Upper lobe of right lung (tissue), 1 donor: ENCODE measurements around the gene EML5. TPM values are rescaled to one million over a fixed set of nuclear protein-coding genes. Genes with fewer than 3 reads are reported as not detected.

ENCODE experiments used
- ATAC-seq: fragments of 200-7000 bp; cut with Tn5 transposase; one replicate; pipeline ENCODE4 v1.9.1; 2020; ENCODE audit warnings: mild to moderate bottlenecking, moderate library complexity
- DNase-seq: peaks from one replicate; pipeline ENCODE4 v3.0.0-alpha.2; 2020
- H3K27ac ChIP-seq: fragments of 200-600 bp; one replicate; pipeline ENCODE4 v1.8.0; 2022
- H3K27me3 ChIP-seq: fragments of 200-600 bp; one replicate; pipeline ENCODE4 v1.8.0; 2022; ENCODE audit warnings: mild to moderate bottlenecking
- H3K36me3 ChIP-seq: fragments of 200-600 bp; one replicate; pipeline ENCODE4 v1.8.0; 2022
- H3K4me1 ChIP-seq: fragments of 200-600 bp; one replicate; pipeline ENCODE4 v1.8.0; 2022
- H3K4me3 ChIP-seq: fragments of 200-600 bp; one replicate; pipeline ENCODE4 v1.8.0; 2022; ENCODE audit warnings: mild to moderate bottlenecking
- H3K9me3 ChIP-seq: fragments of 200-600 bp; one replicate; pipeline ENCODE4 v1.8.0; 2022
- intact Hi-C: fragments of 100-400 bp; cut with DNase I; formaldehyde crosslinking; loops from one replicate; pipeline ENCODE4 v1.11.0; 2022
- total RNA-seq: library from RNA; stranded (reverse); fragmentation: NEBNext Ultra II Directional; extraction: Animal tissue kit (Norgen Biotek cat#: 25700); gene quantifications from one replicate; pipeline ENCODE4 v1.2.1, GENCODE V29; 2021
- TF ChIP-seq, protein P1 (sequence below): fragments of 200-600 bp; IDR thresholded peaks from one replicate; pipeline ENCODE4 v1.8.0; 2022; ENCODE audit warnings: antibody characterized with exemption
- donor health status: DM: no; HTN: yes; CAD: no; lungs with severe emphysema.

EML5 gene
- total RNA-seq, 1 donor from 2014 or later: 2.3 TPM

DNA sequence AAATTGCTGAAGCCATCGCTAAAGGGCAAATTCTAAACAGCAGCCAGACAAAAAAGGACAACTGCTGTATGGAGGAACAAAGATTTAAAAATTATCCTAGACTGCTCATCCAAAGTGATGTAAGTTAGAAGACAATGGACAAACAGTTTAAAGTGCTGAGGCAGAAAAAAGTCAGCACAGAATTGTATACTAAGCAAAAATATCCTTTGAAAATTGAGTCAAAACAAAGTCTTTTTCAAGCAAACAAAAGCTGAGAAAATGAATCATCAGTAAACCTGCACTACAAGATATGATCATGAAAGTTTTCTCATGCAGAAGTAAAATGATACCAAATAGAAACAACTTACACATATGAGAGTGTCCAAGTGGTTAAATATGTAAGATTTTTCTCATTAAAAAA is 43.6 kb downstream of the EML5 start:
- no peak for DNase-seq
- H3K9me3 ChIP-seq: no peaks in the 10 kb centered on the region
- intact Hi-C loops: no loop called here
- H3K36me3 ChIP-seq: no peaks in the 10 kb centered on the region
- H3K4me3 ChIP-seq: no peak overlapping the region
- TF ChIP-seq, protein P1, sequence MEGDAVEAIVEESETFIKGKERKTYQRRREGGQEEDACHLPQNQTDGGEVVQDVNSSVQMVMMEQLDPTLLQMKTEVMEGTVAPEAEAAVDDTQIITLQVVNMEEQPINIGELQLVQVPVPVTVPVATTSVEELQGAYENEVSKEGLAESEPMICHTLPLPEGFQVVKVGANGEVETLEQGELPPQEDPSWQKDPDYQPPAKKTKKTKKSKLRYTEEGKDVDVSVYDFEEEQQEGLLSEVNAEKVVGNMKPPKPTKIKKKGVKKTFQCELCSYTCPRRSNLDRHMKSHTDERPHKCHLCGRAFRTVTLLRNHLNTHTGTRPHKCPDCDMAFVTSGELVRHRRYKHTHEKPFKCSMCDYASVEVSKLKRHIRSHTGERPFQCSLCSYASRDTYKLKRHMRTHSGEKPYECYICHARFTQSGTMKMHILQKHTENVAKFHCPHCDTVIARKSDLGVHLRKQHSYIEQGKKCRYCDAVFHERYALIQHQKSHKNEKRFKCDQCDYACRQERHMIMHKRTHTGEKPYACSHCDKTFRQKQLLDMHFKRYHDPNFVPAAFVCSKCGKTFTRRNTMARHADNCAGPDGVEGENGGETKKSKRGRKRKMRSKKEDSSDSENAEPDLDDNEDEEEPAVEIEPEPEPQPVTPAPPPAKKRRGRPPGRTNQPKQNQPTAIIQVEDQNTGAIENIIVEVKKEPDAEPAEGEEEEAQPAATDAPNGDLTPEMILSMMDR: no peak
- ATAC-seq: no peak
- no peaks in the 10 kb centered on the region for H3K4me1 ChIP-seq
- no peak overlapping the region for H3K27ac ChIP-seq
- no peaks in the 10 kb centered on the region for H3K27me3 ChIP-seq

DNA sequence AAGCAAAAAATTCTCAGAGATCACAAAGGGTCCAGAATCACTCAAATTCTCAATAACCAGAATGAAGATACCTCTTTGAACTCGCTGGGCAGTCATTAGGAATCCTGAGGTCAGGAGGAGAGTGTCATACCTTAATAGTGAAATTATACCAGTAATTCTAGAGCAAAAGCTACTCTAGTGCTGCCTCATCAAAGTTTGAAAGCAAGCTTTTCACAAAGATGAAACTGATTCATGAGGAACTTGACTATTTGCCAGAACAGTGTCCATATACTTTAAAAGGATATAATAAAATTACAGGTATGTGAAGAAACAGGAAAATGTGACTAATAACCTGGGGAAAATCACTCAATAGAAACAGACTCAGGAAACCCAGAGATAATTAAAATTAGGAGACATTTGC is 44.5 kb downstream of the EML5 start:
- DNase-seq: no peak
- no peak for ATAC-seq
- TF ChIP-seq, protein P1: no peak
- intact Hi-C loops: no loop called here
- H3K27ac ChIP-seq: no peak overlapping the region
- H3K9me3 ChIP-seq: no peaks in the 10 kb centered on the region
- H3K4me3 ChIP-seq: no peak overlapping the region
- no peaks in the 10 kb centered on the region for H3K4me1 ChIP-seq
- H3K27me3 ChIP-seq: no peaks in the 10 kb centered on the region
- H3K36me3 ChIP-seq: no peaks in the 10 kb centered on the region

DNA sequence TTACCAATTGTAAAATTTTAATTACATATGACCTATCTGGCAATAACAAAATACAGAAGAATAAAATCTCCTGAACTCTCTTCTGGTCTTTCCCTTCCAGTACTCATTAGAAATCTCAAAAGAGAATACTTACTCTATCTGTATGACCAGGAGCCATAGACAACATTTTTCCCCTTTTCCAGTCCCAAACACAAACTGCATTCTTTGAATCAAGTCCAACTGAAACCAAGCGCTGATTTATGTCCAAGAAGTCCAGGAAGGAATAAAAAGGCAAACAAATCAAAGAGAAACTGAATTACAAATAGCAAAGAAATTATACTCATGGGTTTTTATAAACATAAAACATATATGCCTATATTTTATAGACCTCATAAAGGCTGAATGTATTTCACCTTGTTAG is 46.7 kb downstream of the EML5 start:
- ATAC-seq: no peak
- DNase-seq: no peak
- TF ChIP-seq, protein P1: no peak

DNA sequence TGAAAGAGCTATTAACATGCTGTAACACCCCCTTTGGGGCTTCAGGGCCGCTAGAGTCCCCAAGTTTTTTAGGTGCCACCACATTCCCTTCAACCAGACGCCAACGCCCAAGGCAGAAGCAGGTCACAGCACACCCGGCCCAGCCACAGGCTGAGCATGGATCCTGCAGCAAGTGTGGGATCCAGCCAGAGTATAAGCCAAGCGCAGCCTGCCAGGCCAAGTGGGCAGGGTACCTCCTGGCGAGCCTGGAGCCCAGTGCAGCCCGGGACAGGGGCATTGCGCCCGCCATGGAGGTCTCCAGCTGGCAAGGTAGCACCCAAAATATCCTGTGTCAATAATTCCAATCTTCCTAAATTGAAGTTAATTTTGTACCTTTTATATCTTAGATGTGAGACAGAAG is 55.5 kb downstream of the EML5 start:
- Histone ChIP-seq H3K9me3 (no peaks in the 10 kb centered on the region), H3K4me3 (no peak overlapping the region), H3K4me1 (no peaks in the 10 kb centered on the region), H3K27me3 (no peaks in the 10 kb centered on the region), H3K36me3 (no peaks in the 10 kb centered on the region), H3K27ac (no peak overlapping the region)
- intact Hi-C loops: no loop called here
- TF ChIP-seq, protein P1: no peak
- DNase-seq (no peak), ATAC-seq (no peak)

More for the DNA sequence above, 46.7 kb downstream of the EML5 start:
- no peaks in the 10 kb centered on the region for H3K27me3 ChIP-seq
- no peaks in the 10 kb centered on the region for H3K4me1 ChIP-seq
- H3K36me3 ChIP-seq: no peaks in the 10 kb centered on the region
- intact Hi-C loops: no loop called here
- H3K4me3 ChIP-seq: no peak overlapping the region
- H3K27ac ChIP-seq: no peak overlapping the region
- H3K9me3 ChIP-seq: no peaks in the 10 kb centered on the region

DNA sequence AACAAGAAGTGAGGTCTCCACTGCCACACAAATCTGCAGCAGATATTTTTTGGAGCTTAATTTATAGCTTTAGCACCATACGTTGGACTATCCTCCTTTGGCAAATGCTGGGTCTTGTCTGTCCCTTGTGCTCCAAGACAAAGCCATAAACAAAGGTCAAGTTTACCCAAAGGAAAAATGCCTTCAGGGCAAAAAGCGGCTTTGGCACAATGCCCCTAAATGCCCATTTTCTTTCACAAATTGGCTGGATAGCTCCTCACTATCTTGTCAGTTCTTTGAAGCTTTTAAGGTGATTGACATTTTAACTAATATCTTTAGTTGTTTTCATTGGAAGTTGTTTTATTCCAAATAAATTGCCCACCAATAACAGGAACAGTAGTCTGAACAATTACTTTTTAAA is 59.6 kb downstream of the EML5 start:
- H3K9me3 ChIP-seq: no peaks in the 10 kb centered on the region
- ATAC-seq: no peak
- no peaks in the 10 kb centered on the region for H3K27me3 ChIP-seq
- no peak for DNase-seq
- no peaks in the 10 kb centered on the region for H3K36me3 ChIP-seq
- TF ChIP-seq, protein P1: no peak
- no peak overlapping the region for H3K4me3 ChIP-seq
- H3K4me1 ChIP-seq: no peaks in the 10 kb centered on the region
- intact Hi-C loops: no loop called here
- no peak overlapping the region for H3K27ac ChIP-seq

DNA sequence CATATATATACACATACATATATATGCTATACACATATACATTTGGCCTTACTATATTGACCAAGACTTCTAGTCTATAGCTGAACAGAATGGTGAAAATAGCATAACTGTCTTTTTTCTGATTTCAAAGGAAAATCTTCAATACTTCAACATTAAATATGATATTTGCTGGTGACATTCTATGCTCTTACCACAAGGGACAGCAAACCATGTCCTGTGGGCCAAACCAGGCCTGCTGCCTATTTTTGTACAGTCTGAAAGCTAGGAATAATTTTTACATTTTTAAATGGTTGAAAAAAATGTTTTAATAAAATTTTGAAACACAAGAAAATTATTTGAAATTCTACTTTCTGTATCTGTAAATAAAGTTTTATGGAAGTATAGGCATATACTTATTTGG is 63.6 kb downstream of the EML5 start:
- TF ChIP-seq, protein P1: no peak

More for the DNA sequence above, 63.6 kb downstream of the EML5 start:
- H3K27ac ChIP-seq: no peak overlapping the region
- H3K36me3 ChIP-seq: no peaks in the 10 kb centered on the region
- no peaks in the 10 kb centered on the region for H3K9me3 ChIP-seq
- intact Hi-C loops: no loop called here
- H3K4me1 ChIP-seq: no peaks in the 10 kb centered on the region
- no peak overlapping the region for H3K4me3 ChIP-seq
- H3K27me3 ChIP-seq: no peaks in the 10 kb centered on the region
- DNase-seq (no peak), ATAC-seq (no peak)
